SU-DHL-6 (cell line): ENCODE results near the gene STYXL2.

Experiments used
- H2AFZ ChIP-seq: fragments of 200-600 bp; sonication (generic); 2 replicates; pipeline ENCODE4 v1.6.1; 2014; ENCODE audit warnings: low read depth, mild to moderate bottlenecking, moderate library complexity, mixed read lengths, antibody characterized with exemption, low read length; ENCODE audit not compliant: severe bottlenecking
- H3F3A ChIP-seq: fragments of 200-600 bp; shearing (Covaris generic); 2 replicates; pipeline ENCODE4 v1.6.0; 2016; ENCODE audit warnings: antibody characterized with exemption, mild to moderate bottlenecking; ENCODE audit not compliant: insufficient read depth
- H3K27ac ChIP-seq: fragments of 200-600 bp; sonication (generic); 2 replicates; pipeline ENCODE4 v1.5.1; 2016; ENCODE audit warnings: low read depth, mild to moderate bottlenecking, low read length, moderate library complexity, mixed read lengths
- H3K27me3 ChIP-seq: fragments of 200-600 bp; sonication (generic), shearing (Covaris generic); 2 replicates; pipeline ENCODE4 v1.6.0; 2014; ENCODE audit warnings: mild to moderate bottlenecking, low read length
- H3K36me3 ChIP-seq: fragments of 200-600 bp; sonication (generic); 2 replicates; pipeline ENCODE4 v1.6.1; 2014; ENCODE audit warnings: mild to moderate bottlenecking, low read length, mixed read lengths
- H3K4me2 ChIP-seq: fragments of 300-600, 200-600 bp; shearing (Covaris generic), sonication (generic); 2 replicates; pipeline ENCODE4 v1.6.0; 2014; ENCODE audit warnings: low read length, low read depth, mild to moderate bottlenecking; ENCODE audit not compliant: poor library complexity, severe bottlenecking
- H3K4me3 ChIP-seq: fragments of 200-600 bp; sonication (generic); 2 replicates; pipeline ENCODE4 v1.5.1; 2014; ENCODE audit warnings: antibody characterized with exemption, low read length, mild to moderate bottlenecking, mixed read lengths; ENCODE audit not compliant: insufficient read depth, poor library complexity, severe bottlenecking
- H3K79me2 ChIP-seq: fragments of 200-600 bp; sonication (generic); 2 replicates; pipeline ENCODE4 v1.6.1; 2014; ENCODE audit warnings: mild to moderate bottlenecking, low read length, moderate library complexity; ENCODE audit not compliant: insufficient read depth
- H3K9ac ChIP-seq: fragments of 200-600 bp; sonication (generic); 2 replicates; pipeline ENCODE4 v1.7.0; 2014; ENCODE audit warnings: mild to moderate bottlenecking, low read length
- H3K9me2 ChIP-seq: fragments of 200-600 bp; sonication (generic); replicated peaks from 2 replicates; pipeline ENCODE4 v1.6.1; 2014; ENCODE audit warnings: low read length; ENCODE audit not compliant: insufficient read depth
- H3K9me3 ChIP-seq: fragments of 200-600 bp; sonication (generic); 2 replicates; pipeline ENCODE4 v1.6.1; 2014; ENCODE audit warnings: low read length, mixed read lengths; ENCODE audit not compliant: insufficient read depth
- H4K20me1 ChIP-seq: fragments of 200-600 bp; sonication (generic); 2 replicates; pipeline ENCODE4 v1.6.1; 2014; ENCODE audit warnings: low read depth, mild to moderate bottlenecking, antibody characterized with exemption, low read length, moderate library complexity, mixed read lengths
- EZH2phosphoT487 ChIP-seq: fragments of 200-600 bp; sonication (generic), shearing (Covaris generic); conservative IDR thresholded peaks from 2 replicates; pipeline ENCODE4 v1.6.1; 2018; ENCODE audit warnings: mild to moderate bottlenecking, antibody characterized with exemption, low read length, moderate library complexity, mixed read lengths
- TF ChIP-seq, protein P1 (sequence below): fragments of 200-600 bp; sonication (generic); IDR thresholded peaks from one replicate; pipeline ENCODE4 v1.5.1; 2017; ENCODE audit warnings: antibody characterized with exemption, mild to moderate bottlenecking, low read length, moderate library complexity; ENCODE audit not compliant: insufficient read depth, poor library complexity, severe bottlenecking

STYXL2 gene

GRCh38 chr1:167104256-167104633 lies 10.4 kb downstream of the STYXL2 start:
- TF ChIP-seq EZH2phosphoT487, result no peak
- TF ChIP-seq, protein P1, sequence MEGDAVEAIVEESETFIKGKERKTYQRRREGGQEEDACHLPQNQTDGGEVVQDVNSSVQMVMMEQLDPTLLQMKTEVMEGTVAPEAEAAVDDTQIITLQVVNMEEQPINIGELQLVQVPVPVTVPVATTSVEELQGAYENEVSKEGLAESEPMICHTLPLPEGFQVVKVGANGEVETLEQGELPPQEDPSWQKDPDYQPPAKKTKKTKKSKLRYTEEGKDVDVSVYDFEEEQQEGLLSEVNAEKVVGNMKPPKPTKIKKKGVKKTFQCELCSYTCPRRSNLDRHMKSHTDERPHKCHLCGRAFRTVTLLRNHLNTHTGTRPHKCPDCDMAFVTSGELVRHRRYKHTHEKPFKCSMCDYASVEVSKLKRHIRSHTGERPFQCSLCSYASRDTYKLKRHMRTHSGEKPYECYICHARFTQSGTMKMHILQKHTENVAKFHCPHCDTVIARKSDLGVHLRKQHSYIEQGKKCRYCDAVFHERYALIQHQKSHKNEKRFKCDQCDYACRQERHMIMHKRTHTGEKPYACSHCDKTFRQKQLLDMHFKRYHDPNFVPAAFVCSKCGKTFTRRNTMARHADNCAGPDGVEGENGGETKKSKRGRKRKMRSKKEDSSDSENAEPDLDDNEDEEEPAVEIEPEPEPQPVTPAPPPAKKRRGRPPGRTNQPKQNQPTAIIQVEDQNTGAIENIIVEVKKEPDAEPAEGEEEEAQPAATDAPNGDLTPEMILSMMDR, result no peak
- H4K20me1 ChIP-seq, result no peaks in the 10 kb centered on the region
- no peaks in the 10 kb centered on the region for H3K9me2 ChIP-seq
- no peak overlapping the region for H3K4me2 ChIP-seq
- no peaks in the 10 kb centered on the region for H3K27me3 ChIP-seq
- no peaks in the 10 kb centered on the region for H3K9me3 ChIP-seq
- no peak overlapping the region for H2AFZ ChIP-seq
- H3F3A ChIP-seq, result no peaks in the 10 kb centered on the region
- no peaks in the 10 kb centered on the region for H3K36me3 ChIP-seq
- no peaks in the 10 kb centered on the region for H3K79me2 ChIP-seq
- no peak overlapping the region for H3K4me3 ChIP-seq
- no peak overlapping the region for H3K9ac ChIP-seq
- H3K27ac ChIP-seq, result no peak overlapping the region

GRCh38 chr1:167105271-167106118 lies 11.6 kb downstream of the STYXL2 start:
- no peaks in the 10 kb centered on the region for H4K20me1 ChIP-seq
- no peak overlapping the region for H3K9ac ChIP-seq
- no peak overlapping the region for H2AFZ ChIP-seq
- H3F3A ChIP-seq, result no peaks in the 10 kb centered on the region
- no peaks in the 10 kb centered on the region for H3K9me2 ChIP-seq
- H3K79me2 ChIP-seq, result no peaks in the 10 kb centered on the region
- no peak for TF ChIP-seq EZH2phosphoT487
- TF ChIP-seq, protein P1, result no peak
- H3K27ac ChIP-seq, result no peak overlapping the region
- H3K27me3 ChIP-seq, result no peaks in the 10 kb centered on the region
- H3K36me3 ChIP-seq, result no peaks in the 10 kb centered on the region
- H3K4me3 ChIP-seq, result no peak overlapping the region
- H3K4me2 ChIP-seq, result no peak overlapping the region
- no peaks in the 10 kb centered on the region for H3K9me3 ChIP-seq

DNA sequence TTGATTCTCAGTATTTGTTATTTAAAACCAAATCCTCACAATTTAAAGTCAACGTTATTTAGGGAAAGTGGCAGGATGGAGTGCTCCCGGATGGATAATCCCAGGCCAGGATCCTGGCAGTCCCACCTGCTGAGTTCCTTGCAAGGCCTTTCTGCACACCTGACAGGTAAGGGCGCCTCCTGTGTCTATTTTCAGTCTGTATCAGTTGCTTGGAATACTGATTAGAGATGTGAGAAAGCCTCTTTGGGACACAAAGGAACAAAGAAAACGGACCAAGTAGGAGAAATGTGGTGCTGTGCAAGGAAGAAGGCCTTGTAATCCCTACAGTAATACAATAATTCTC lies 12.2 kb downstream of the STYXL2 start:
- no peaks in the 10 kb centered on the region for H3K36me3 ChIP-seq
- TF ChIP-seq, protein P1, result no peak
- TF ChIP-seq EZH2phosphoT487, result no peak
- H3K9ac ChIP-seq, result no peak overlapping the region
- no peak overlapping the region for H3K27ac ChIP-seq
- H3K27me3 ChIP-seq, result no peaks in the 10 kb centered on the region
- no peaks in the 10 kb centered on the region for H4K20me1 ChIP-seq
- H3F3A ChIP-seq, result no peaks in the 10 kb centered on the region
- no peaks in the 10 kb centered on the region for H3K79me2 ChIP-seq
- H3K4me3 ChIP-seq, result no peak overlapping the region
- H2AFZ ChIP-seq, result no peak overlapping the region
- H3K9me2 ChIP-seq, result no peaks in the 10 kb centered on the region
- no peaks in the 10 kb centered on the region for H3K9me3 ChIP-seq
- no peak overlapping the region for H3K4me2 ChIP-seq
